HepG2 (cell line): ENCODE data around the gene CCDC88B. TPM values are rescaled to one million over a fixed set of nuclear protein-coding genes. Genes with fewer than 3 reads are reported as not detected.
A peak's percentile ranks its signal among the peaks of the same experiment; 100 is the strongest.

Source experiments
- CEBPG ChIP-seq: IDR thresholded peaks from 2 replicates; pipeline ENCODE4 v1.6.1; 2016
- ETV5 ChIP-seq: IDR thresholded peaks from 2 replicates; pipeline ENCODE4 v1.6.1; 2018; ENCODE audit warnings: missing biosample characterization, missing genetic modification reagents, inconsistent platforms, borderline replicate concordance
- GTF3A ChIP-seq: sonication (generic); formaldehyde crosslinking; conservative IDR thresholded peaks from 2 replicates; pipeline ENCODE4 v1.4.0; 2020; ENCODE audit warnings: mild to moderate bottlenecking, missing genetic modification reagents
- HNF1A ChIP-seq, 2 experiments: sonication (generic) in 1 of 2; formaldehyde crosslinking in 1 of 2; IDR thresholded peaks; 2 replicates each; pipeline versions ENCODE4 v1.4.0 to v1.6.1; 2016 to 2020; ENCODE audit warnings: borderline replicate concordance in 1 of 2, low read depth in 1 of 2, mild to moderate bottlenecking in 1 of 2, missing genetic modification reagents in 1 of 2
- HNRNPH1 ChIP-seq: fragments of 200-400 bp; formaldehyde crosslinking; optimal IDR thresholded peaks from 2 replicates; pipeline ENCODE3; 2017; ENCODE audit warnings: mild to moderate bottlenecking, low read depth, low read length
- HOXA5 ChIP-seq: sonication (generic); formaldehyde crosslinking; IDR thresholded peaks from 2 replicates; pipeline ENCODE4 v1.4.0; 2020; ENCODE audit warnings: missing genetic modification reagents
- KLF16 ChIP-seq, 2 experiments: sonication (generic) in 1 of 2; formaldehyde crosslinking in 1 of 2; IDR thresholded peaks; 2 replicates each; pipeline versions ENCODE4 v1.6.1 to v1.8.0; 2016 to 2023; ENCODE audit warnings: missing genetic modification reagents in 2 of 2, missing compliant biosample characterization in 1 of 2
- LCORL ChIP-seq, 2 experiments: fragments of 450-650 bp in 1 of 2; sonication (generic) in 1 of 2; formaldehyde crosslinking in 1 of 2; IDR thresholded peaks; 2 replicates each; pipeline versions ENCODE4 v1.5.0 to v1.6.1; 2017 to 2020; ENCODE audit warnings: antibody characterized with exemption in 1 of 2, missing genetic modification reagents in 1 of 2
- NCOA5 ChIP-seq: sonication (generic); formaldehyde crosslinking; IDR thresholded peaks from 2 replicates; pipeline ENCODE4 v1.4.0; 2020; ENCODE audit warnings: missing genetic modification reagents
- RBFOX2 ChIP-seq: fragments of 200-400 bp; formaldehyde crosslinking; IDR thresholded peaks from 2 replicates; pipeline ENCODE4 v1.6.1; 2017; ENCODE audit warnings: low read depth, mild to moderate bottlenecking, low read length
- SOX5 ChIP-seq: IDR thresholded peaks from 2 replicates; pipeline ENCODE4 v1.6.1; 2016; ENCODE audit warnings: borderline replicate concordance
- SP1 ChIP-seq, 2 experiments: fragments of 450-650 bp in 1 of 2; sonication (generic) in 1 of 2; formaldehyde crosslinking in 1 of 2; IDR thresholded peaks; 2 replicates each; pipeline versions ENCODE4 v1.4.0 to v1.6.1; 2016 to 2020; ENCODE audit warnings: missing genetic modification reagents in 1 of 2
- TAF1 ChIP-seq: sonication (generic); formaldehyde crosslinking; IDR thresholded peaks from 2 replicates; pipeline ENCODE4 v1.4.0; 2020; ENCODE audit warnings: missing genetic modification reagents
- TMF1 ChIP-seq: sonication (generic); formaldehyde crosslinking; IDR thresholded peaks from 2 replicates; pipeline ENCODE4 v1.8.1; 2022; ENCODE audit warnings: low read depth, missing genetic modification reagents
- ZBTB21 ChIP-seq: sonication (generic); formaldehyde crosslinking; IDR thresholded peaks from 2 replicates; pipeline ENCODE4 v1.4.0; 2020; ENCODE audit warnings: missing genetic modification reagents
- ZKSCAN1 ChIP-seq: fragments of 150-350 bp; IDR thresholded peaks from 2 replicates; pipeline ENCODE4 v1.6.1; 2014; ENCODE audit warnings: low read length
- ZNF142 ChIP-seq: sonication (generic); formaldehyde crosslinking; IDR thresholded peaks from 2 replicates; pipeline ENCODE4 v1.4.0; 2020; ENCODE audit warnings: missing genetic modification reagents
- ZNF589 ChIP-seq: sonication (generic); formaldehyde crosslinking; conservative IDR thresholded peaks from 2 replicates; pipeline ENCODE4 v1.8.0; 2022; ENCODE audit warnings: mild to moderate bottlenecking, moderate library complexity, missing genetic modification reagents
- ZNF598 ChIP-seq: sonication (generic); formaldehyde crosslinking; IDR thresholded peaks from 2 replicates; pipeline ENCODE4 v1.5.1; 2020; ENCODE audit warnings: mild to moderate bottlenecking, missing genetic modification reagents, borderline replicate concordance
- ZNF746 ChIP-seq: sonication (generic); formaldehyde crosslinking; IDR thresholded peaks from 2 replicates; pipeline ENCODE4 v1.8.0; 2022; ENCODE audit warnings: mild to moderate bottlenecking, missing genetic modification reagents
- ZSCAN25 ChIP-seq: sonication (generic); formaldehyde crosslinking; IDR thresholded peaks from 2 replicates; pipeline ENCODE4 v1.8.0; 2022; ENCODE audit warnings: mild to moderate bottlenecking, missing genetic modification reagents
- polyA plus RNA-seq, 8 experiments: library from polyadenylated mRNA; depleted of rRNA in 3 of 8; stranded (reverse) in 7 of 8; unstranded in 1 of 8; fragments of >200 nt; fragmentation: Illumina TruSeq in 4 of 8; extraction: Trizol in 4 of 8; gene quantifications; 2 replicates each; pipeline versions ENCODE4 v1.2.1 to v1.2.3, GENCODE V29; 2011 to 2016; ENCODE audit warnings: low read depth in 4 of 8, missing spikeins in 1 of 8, mixed read lengths in 1 of 8; ENCODE audit not compliant: insufficient read depth in 1 of 8
- total RNA-seq, 5 experiments: library from RNA; depleted of rRNA; stranded (reverse); fragments of >200 nt; fragmentation: Illumina TruSeq; extraction: Trizol; gene quantifications; 2 replicates each; pipeline ENCODE4 v1.2.3, GENCODE V29; 2016; ENCODE audit warnings: low read depth in 1 of 5

Gene CCDC88B
- total and polyA plus RNA-seq, 2 of the 13 experiments (the other 11 are each of a cell fraction or from before 2014, with no cell fraction given): 3.6 to 4.8 TPM

DNA sequence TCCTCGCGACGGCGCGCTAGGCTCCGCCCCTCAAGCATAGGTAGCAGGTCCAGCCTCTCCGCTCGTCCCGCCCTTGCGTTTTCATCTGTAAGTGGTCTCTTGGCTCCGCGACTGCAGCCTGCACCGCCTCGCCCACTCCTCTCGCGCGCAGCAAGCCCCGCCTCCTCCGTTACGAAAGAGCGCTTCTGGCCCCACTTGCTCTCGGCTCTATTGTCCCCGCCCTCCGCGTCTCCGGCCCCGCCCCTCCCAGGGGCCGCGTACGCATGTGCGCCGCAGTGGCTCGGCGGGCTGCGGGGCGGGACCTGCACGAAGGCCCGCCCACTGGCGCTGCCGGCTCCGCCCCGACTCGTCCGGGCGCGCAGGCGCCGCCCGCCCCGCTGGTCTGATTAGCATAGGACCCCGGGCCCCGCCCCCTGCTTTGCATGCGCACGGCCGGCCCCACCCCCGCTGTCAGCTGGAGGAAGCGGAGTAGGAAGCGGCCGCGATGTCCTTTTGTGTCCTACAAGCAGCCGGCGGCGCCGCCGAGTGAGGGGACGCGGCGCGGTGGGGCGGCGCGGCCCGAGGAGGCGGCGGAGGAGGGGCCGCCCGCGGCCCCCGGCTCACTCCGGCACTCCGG, 34.8 kb upstream of the CCDC88B start, which contains the start of gene ESRRA (continued):
- TF ChIP-seq TAF1 (CRISPR knock-in tag) (0 out of 2 replicates have a peak, but pooled peaks have one; percentile 29), LCORL (IDR thresholded peaks at IDR 0.05) (no peak), LCORL (CRISPR knock-in tag; IDR thresholded peaks at IDR 0.05) (no peak), ZSCAN25 (CRISPR knock-in tag) (no peak), CEBPG (CRISPR knock-in tag) (peak; percentile 81), KLF16 (CRISPR knock-in tag; IDR thresholded peaks at IDR 0.05) (peak in 1 of 2 experiments; percentile 17; a peak in 1 of 4 replicates), ZKSCAN1 (no peak), TMF1 (CRISPR knock-in tag) (no peak), SP1 (IDR thresholded peaks at IDR 0.05) (no peak), SP1 (CRISPR knock-in tag; IDR thresholded peaks at IDR 0.05) (peak; percentile 91), GTF3A (CRISPR knock-in tag) (no peak), ZNF746 (CRISPR knock-in tag) (no peak), RBFOX2 (peak; percentile 43), ZNF142 (no peak), ZNF589 (no peak), ETV5 (CRISPR knock-in tag) (0 out of 2 replicates have a peak, but pooled peaks have one; percentile 11), SOX5 (CRISPR knock-in tag) (peak; percentile 44; the same call in 1 of the 2 replicates), NCOA5 (CRISPR knock-in tag) (no peak), HNRNPH1 (no peak), ZBTB21 (CRISPR knock-in tag) (no peak), HNF1A (IDR thresholded peaks at IDR 0.05; ENCODE audit: low read depth) (no peak), HNF1A (CRISPR knock-in tag; IDR thresholded peaks at IDR 0.05; ENCODE audit: borderline replicate concordance) (no peak), HOXA5 (CRISPR knock-in tag) (no peak), ZNF598 (no peak)
